Ascending aorta (tissue), 2 donors: ENCODE measurements around the gene SMO. TPM values are rescaled to one million over a fixed set of nuclear protein-coding genes. Genes with fewer than 3 reads are reported as not detected.

Source experiments
- DNase-seq, 2 donors: peaks; one replicate each; pipeline ENCODE4 v3.0.0-alpha.2; 2019; ENCODE audit warnings: low spot score in 2 of 2
- H3K27ac ChIP-seq, 2 donors: fragments of 200-600 bp; sonication (generic); one replicate each; pipeline ENCODE4 v1.5.1; 2016 to 2017; ENCODE audit warnings: mild to moderate bottlenecking in 1 of 2
- H3K27me3 ChIP-seq: fragments of 200-600 bp; sonication (generic); one replicate; pipeline ENCODE4 v1.5.1; 2017
- H3K36me3 ChIP-seq, 2 donors: fragments of 200-600 bp; sonication (generic); one replicate each; pipeline ENCODE4 v1.5.1; 2016
- H3K4me1 ChIP-seq, 2 donors: fragments of 200-600 bp; sonication (generic); one replicate each; pipeline ENCODE4 v1.5.1; 2016 to 2017; ENCODE audit warnings: mild to moderate bottlenecking in 1 of 2
- H3K4me3 ChIP-seq, 2 donors: fragments of 200-600 bp; sonication (generic); one replicate each; pipeline ENCODE4 v1.5.1; 2016 to 2017; ENCODE audit warnings: mild to moderate bottlenecking in 1 of 2
- H3K9me3 ChIP-seq, 2 donors: fragments of 200-600 bp; sonication (generic); one replicate each; pipeline ENCODE4 v1.5.1; 2016
- CTCF ChIP-seq, 3 experiments: fragments of 200-600 bp in 2 of 3; fragments of 450-650 bp in 1 of 3; sonication (generic) in 2 of 3; IDR thresholded peaks; one replicate each; pipeline ENCODE4 v1.5.1; 2016 to 2019; ENCODE audit warnings: antibody characterized with exemption in 3 of 3, mild to moderate bottlenecking in 1 of 3, moderate library complexity in 1 of 3
- intact Hi-C: fragments of 100-400 bp; cut with DNase I; formaldehyde crosslinking; loops from one replicate; pipeline ENCODE4 v1.15.1; 2023
- total RNA-seq: library from RNA; depleted of rRNA; stranded (reverse); fragments of >200 nt; gene quantifications from one replicate; pipeline ENCODE4 v1.1.0, GENCODE V29; 2016

Gene SMO
- total RNA-seq, 1 donor from 2014 or later, result 12.9 TPM

GRCh38 chr7:129202058-129202777, 13.8 kb downstream of the SMO start:
- Histone ChIP-seq H3K27ac (no peak overlapping the region), H3K27me3 (no peaks in the 10 kb centered on the region), H3K4me3 (no peak overlapping the region), H3K9me3 (no peaks in the 10 kb centered on the region), H3K36me3 (peaks cover 0 to 7% of the 10 kb centered on the region in 2 donors), H3K4me1 (no peaks in the 10 kb centered on the region)
- intact Hi-C loops, result no loop called here
- peak in 1 of 2 donors; percentile 58 for DNase-seq
- TF ChIP-seq CTCF (IDR thresholded peaks at IDR 0.05), result no peak

- H3K36me3 ChIP-seq, result peaks cover 0 to 7% of the 10 kb centered on the region in 2 donors
- H3K27me3 ChIP-seq, result no peaks in the 10 kb centered on the region
- no peaks in the 10 kb centered on the region for H3K4me1 ChIP-seq
- no peak for DNase-seq
- TF ChIP-seq CTCF (IDR thresholded peaks at IDR 0.05), result no peak
- H3K9me3 ChIP-seq, result no peaks in the 10 kb centered on the region
- no peak overlapping the region for H3K27ac ChIP-seq
- no peak overlapping the region for H3K4me3 ChIP-seq
- intact Hi-C loops, result no loop called here
These were observed 14.8 kb downstream of the SMO start for GRCh38 chr7:129203050-129203741.

DNA sequence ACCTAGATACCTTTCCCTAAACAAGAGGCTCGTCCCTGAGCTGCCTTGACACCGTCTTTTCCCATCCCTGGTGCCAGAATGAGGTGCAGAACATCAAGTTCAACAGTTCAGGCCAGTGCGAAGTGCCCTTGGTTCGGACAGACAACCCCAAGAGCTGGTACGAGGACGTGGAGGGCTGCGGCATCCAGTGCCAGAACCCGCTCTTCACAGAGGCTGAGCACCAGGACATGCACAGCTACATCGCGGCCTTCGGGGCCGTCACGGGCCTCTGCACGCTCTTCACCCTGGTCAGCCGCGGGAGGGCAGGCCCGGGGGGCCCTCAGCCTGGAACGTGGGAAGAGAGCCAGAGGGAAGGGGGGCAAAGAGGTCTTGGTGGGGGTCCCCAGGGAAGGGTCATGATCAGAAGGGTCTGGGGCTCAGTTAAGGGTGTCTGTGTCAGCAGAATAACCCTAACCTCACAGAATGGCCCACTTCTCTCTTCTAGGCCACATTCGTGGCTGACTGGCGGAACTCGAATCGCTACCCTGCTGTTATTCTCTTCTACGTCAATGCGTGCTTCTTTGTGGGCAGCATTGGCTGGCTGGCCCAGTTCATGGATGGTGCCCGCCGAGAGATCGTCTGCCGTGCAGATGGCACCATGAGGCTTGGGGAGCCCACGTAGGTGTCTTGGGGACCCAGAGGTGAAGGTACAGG, 16.8 kb downstream of the SMO start:
- DNase-seq, result no peak
- intact Hi-C loops, result no loop called here

DNA sequence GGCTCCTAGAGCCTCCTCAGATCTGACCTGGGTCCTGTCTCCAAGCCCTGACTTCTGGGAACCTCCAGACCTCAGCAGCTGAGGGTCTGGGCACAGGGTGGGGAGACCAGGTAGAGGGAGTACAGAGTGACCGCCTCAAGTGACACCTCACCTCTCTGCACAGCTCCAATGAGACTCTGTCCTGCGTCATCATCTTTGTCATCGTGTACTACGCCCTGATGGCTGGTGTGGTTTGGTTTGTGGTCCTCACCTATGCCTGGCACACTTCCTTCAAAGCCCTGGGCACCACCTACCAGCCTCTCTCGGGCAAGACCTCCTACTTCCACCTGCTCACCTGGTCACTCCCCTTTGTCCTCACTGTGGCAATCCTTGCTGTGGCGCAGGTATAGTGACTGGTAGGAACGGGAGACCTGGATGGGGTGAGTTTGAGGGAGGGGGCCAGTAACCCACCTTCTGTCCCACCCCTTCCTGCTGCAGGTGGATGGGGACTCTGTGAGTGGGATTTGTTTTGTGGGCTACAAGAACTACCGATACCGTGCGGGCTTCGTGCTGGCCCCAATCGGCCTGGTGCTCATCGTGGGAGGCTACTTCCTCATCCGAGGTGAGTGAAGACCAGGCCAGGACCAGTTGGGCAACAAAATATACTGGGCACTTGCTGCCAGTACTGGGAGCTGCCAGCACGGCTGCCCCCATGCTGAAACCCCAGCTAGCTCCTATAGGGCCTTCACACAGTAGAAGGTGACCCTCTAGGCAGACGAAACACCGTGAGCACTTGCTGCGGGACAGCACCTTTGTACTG, 17.8 kb downstream of the SMO start:
- no peak for DNase-seq
- no peaks in the 10 kb centered on the region for H3K9me3 ChIP-seq
- peaks cover 4 to 10% of the 10 kb centered on the region in 2 donors for H3K36me3 ChIP-seq
- H3K4me1 ChIP-seq, result no peaks in the 10 kb centered on the region
- no peak for TF ChIP-seq CTCF (IDR thresholded peaks at IDR 0.05)
- no peak overlapping the region for H3K27ac ChIP-seq
- no peaks in the 10 kb centered on the region for H3K27me3 ChIP-seq
- no peak overlapping the region for H3K4me3 ChIP-seq
- intact Hi-C loops, result no loop called here

More for the DNA sequence above, 16.8 kb downstream of the SMO start:
- no peaks in the 10 kb centered on the region for H3K9me3 ChIP-seq
- H3K4me3 ChIP-seq, result no peak overlapping the region
- H3K4me1 ChIP-seq, result no peaks in the 10 kb centered on the region
- no peak for TF ChIP-seq CTCF (IDR thresholded peaks at IDR 0.05)
- no peak overlapping the region for H3K27ac ChIP-seq
- peaks cover 0 to 7% of the 10 kb centered on the region in 2 donors for H3K36me3 ChIP-seq
- H3K27me3 ChIP-seq, result no peaks in the 10 kb centered on the region

- Histone ChIP-seq H3K27ac (no peak overlapping the region), H3K27me3 (no peaks in the 10 kb centered on the region), H3K4me1 (no peaks in the 10 kb centered on the region), H3K4me3 (no peak overlapping the region), H3K9me3 (no peaks in the 10 kb centered on the region), H3K36me3 (peaks cover 8 to 15% of the 10 kb centered on the region in 2 donors)
- DNase-seq, result no peak
- no peak for TF ChIP-seq CTCF (IDR thresholded peaks at IDR 0.05)
- intact Hi-C loops, result no loop called here
These were observed 20.2 kb downstream of the SMO start for GRCh38 chr7:129208667-129209066.
